ENCODE data around the gene BMP6.

DNA sequence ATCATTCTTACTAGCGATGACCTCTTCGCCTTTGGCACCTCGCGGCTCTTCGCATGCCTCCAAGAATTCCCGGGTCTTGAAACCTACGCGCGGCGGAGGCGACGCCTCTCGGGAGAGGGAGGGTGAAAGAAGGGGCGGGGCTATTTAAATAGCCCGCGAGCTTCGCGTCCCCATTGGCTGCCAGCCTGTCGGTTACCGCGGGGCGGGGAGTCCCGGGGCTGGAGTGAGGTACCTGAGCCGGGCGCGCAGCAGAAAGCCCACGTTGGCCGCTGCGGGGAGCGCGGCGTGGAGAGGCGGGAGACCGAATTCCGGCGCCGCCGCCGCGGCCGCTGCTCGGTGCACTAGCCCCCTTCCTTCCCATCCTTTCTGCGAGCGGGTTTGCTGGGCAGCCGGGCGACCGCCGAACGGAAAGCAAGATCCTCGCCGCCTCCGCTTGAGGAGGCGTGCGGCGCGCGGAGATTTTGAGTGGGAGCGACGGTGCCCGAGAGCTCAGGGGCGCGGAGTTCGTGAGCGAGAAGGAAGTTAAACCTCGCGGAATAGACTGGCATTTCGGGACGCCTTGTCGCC lies at the start of gene BMP6:
- TF ChIP-seq, protein P1, sequence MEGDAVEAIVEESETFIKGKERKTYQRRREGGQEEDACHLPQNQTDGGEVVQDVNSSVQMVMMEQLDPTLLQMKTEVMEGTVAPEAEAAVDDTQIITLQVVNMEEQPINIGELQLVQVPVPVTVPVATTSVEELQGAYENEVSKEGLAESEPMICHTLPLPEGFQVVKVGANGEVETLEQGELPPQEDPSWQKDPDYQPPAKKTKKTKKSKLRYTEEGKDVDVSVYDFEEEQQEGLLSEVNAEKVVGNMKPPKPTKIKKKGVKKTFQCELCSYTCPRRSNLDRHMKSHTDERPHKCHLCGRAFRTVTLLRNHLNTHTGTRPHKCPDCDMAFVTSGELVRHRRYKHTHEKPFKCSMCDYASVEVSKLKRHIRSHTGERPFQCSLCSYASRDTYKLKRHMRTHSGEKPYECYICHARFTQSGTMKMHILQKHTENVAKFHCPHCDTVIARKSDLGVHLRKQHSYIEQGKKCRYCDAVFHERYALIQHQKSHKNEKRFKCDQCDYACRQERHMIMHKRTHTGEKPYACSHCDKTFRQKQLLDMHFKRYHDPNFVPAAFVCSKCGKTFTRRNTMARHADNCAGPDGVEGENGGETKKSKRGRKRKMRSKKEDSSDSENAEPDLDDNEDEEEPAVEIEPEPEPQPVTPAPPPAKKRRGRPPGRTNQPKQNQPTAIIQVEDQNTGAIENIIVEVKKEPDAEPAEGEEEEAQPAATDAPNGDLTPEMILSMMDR (conservative IDR thresholded peaks at IDR 0.05): no peak
- no peak for TF ChIP-seq ZFX (IDR thresholded peaks at IDR 0.05)

Measured in C4-2B (cell line).